ENCODE measurements around the gene OR51S1.

DNA sequence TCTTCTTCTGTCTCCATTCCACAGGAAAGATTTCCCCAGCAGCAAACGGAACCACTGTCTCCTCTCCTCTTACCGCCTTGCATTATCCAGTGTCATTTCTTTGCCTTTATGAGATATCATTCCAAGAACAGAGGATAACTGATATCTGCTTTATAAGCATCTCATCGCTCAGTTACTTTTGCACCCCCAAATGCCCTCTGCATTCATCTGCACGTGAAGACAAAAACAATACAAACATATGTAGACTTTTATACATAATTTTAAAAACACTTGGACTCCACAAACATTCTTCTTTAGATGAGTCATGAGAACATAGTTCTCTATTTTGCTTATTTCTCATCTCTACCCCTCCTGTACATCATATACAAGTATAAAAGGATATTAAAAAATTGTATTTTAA, 32.2 kb upstream of the OR51S1 start:
- TF ChIP-seq POLR2A (IDR thresholded peaks at IDR 0.05; ENCODE audit: low read length) (no peak), GATA1 (IDR thresholded peaks at IDR 0.05; ENCODE audit: low read depth, low read length) (no peak)
